Cardiac fibroblast (primary cell): ENCODE results near the gene WWTR1.

Experiments used
- DNase-seq, 2 donors: peaks; one replicate each; pipeline versions ENCODE4 v3.0.0 to v3.0.0-alpha.2; 2010; ENCODE audit warnings: low read depth in 2 of 2
- H3K4me3 ChIP-seq, 2 donors: replicated peaks in 1 of 2; 1 replicate in 1 of 2; 2 replicates in 1 of 2; pipeline ENCODE4 v1.5.1; 2011; ENCODE audit warnings: low read depth in 2 of 2, low read length in 2 of 2, mild to moderate bottlenecking in 2 of 2, moderate library complexity in 1 of 2
- TF ChIP-seq, protein P1 (sequence below): IDR thresholded peaks from one replicate; pipeline ENCODE4 v1.5.1; 2011; ENCODE audit warnings: low read depth, mild to moderate bottlenecking, low read length, inconsistent platforms

Gene WWTR1

DNA sequence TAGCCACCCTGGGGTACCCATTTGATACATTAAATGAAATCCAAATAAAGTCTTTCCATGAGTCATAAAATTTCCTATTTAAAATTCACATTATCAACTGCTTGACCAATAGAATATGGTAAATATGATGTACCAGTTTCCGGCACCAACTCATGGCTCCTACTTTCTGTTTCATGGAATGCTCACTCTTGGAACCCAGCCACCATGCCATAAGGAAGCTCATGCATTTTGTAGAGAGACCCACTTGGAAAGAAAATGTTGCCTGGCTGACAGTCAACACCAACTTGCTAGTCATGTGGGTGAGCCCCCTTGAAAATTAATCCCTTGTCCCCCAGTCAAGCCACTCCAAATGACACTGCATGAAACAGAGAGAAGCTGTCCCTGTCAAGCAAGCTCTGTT is 57.2 kb downstream of the WWTR1 start:
- TF ChIP-seq, protein P1, sequence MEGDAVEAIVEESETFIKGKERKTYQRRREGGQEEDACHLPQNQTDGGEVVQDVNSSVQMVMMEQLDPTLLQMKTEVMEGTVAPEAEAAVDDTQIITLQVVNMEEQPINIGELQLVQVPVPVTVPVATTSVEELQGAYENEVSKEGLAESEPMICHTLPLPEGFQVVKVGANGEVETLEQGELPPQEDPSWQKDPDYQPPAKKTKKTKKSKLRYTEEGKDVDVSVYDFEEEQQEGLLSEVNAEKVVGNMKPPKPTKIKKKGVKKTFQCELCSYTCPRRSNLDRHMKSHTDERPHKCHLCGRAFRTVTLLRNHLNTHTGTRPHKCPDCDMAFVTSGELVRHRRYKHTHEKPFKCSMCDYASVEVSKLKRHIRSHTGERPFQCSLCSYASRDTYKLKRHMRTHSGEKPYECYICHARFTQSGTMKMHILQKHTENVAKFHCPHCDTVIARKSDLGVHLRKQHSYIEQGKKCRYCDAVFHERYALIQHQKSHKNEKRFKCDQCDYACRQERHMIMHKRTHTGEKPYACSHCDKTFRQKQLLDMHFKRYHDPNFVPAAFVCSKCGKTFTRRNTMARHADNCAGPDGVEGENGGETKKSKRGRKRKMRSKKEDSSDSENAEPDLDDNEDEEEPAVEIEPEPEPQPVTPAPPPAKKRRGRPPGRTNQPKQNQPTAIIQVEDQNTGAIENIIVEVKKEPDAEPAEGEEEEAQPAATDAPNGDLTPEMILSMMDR, result no peak
- no peak overlapping the region for H3K4me3 ChIP-seq
- DNase-seq, result no peak

DNA sequence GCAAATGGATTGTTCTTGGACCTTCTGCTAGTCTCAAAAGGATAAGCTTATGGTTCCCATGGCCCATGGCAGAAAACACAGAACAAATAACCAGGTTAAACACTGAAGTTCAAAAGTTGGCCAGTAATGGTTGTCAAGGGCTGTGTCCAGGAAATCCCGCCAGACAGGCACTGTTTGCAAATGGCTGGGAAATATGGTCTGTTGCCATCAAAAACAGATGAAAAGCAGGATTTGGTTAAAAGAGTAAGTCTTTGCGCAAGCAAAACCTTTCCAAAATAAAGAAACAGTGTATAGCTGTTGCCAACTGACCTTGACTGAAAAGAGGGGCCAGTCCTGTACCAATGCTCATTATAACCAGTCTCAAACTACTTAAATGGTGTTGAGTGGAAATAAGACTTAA is 58.6 kb downstream of the WWTR1 start:
- peak; percentile 62 to 77 for DNase-seq
- no peak overlapping the region for H3K4me3 ChIP-seq
- TF ChIP-seq, protein P1, result no peak

DNA sequence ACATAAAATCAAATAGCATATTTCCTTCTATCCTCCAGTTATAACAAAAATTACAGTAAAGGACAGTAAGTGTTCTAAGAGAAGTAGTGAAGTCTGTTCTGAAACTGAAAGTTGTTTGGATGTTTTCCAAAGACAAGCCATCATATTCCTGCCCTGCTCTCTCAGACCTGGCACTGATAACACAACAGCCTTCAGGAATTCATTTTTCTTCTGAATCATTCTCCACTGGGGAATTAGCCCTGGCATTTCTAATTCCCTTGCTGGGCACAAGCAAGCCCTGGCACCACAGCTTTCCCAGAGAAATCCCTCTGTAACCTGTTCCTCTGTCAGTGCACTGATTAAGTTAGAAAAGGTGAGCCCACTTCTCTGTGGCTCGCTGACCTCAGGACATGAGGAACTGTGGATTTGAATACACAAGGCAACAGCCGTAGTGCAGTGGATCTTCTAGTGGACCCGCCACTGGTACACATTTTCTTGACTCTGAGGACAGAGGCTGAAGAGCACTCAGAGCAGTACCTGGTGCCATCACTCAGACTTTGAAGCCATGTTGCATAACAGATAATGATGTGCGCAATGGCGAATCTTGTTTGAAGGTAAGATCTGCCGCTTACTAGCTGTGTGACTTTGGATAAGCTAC is 61.6 kb downstream of the WWTR1 start:
- TF ChIP-seq, protein P1, result no peak
- peak in 1 of 2 donors; percentile 68 for DNase-seq
- no peak overlapping the region for H3K4me3 ChIP-seq

DNA sequence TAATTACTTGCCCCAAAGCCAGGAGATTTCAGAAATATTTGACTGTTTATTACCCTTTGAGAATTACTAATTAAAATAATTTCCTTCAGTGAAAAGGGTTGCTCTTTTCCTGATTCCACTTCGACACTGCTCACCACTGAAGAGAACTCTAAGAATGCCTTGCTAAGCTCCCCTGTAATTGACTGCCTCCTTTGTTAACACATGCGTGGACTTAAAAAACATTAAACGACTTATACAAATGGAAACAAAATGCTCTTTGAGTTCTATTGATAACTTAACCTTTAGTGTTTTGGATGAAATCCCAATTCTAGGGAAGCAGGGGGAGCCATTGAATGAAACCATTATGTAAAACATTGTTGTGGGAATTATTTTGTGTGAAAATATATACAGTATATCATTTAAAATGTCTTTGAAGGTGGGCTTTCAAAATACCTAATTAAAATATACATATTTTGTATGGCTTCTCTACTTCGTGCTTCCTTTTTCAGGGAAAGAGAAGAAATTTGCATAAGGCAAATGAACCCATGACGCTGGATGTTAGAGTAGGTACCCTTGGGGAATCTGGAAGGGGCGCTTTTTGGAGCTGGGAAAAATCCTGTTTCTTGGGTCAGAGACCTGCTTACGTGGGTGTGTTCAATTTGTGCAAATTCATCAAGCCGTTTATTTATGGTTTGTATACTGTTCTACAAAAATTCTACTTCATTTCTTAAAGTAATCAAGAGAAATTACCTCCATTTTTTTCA is 64.2 kb downstream of the WWTR1 start:
- H3K4me3 ChIP-seq, result no peak overlapping the region
- TF ChIP-seq, protein P1, result no peak
- DNase-seq, result no peak

DNA sequence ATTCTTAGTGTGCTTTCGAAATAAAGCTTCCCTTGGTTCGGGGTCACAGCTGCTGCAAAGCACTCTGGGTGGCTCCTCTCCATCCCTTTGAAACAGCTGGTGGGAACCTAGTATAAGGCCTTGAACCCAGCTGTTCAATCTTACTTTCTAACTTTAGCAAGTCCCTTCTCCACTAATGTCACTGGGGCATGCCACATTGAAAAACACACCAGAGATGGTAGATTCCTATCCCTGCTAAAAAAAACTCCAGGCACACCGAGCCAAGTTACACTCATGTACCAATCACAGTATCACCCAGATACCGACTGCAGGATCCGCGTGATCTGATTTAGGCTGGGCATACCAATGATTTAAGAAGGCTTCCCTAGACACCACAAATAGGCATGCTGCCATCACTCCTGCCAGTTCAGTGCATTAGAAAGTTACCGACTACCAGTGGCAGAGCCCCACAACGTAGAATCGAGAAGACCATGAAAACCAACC is 65.0 kb downstream of the WWTR1 start:
- no peak overlapping the region for H3K4me3 ChIP-seq
- no peak for DNase-seq
- TF ChIP-seq, protein P1, result no peak

DNA sequence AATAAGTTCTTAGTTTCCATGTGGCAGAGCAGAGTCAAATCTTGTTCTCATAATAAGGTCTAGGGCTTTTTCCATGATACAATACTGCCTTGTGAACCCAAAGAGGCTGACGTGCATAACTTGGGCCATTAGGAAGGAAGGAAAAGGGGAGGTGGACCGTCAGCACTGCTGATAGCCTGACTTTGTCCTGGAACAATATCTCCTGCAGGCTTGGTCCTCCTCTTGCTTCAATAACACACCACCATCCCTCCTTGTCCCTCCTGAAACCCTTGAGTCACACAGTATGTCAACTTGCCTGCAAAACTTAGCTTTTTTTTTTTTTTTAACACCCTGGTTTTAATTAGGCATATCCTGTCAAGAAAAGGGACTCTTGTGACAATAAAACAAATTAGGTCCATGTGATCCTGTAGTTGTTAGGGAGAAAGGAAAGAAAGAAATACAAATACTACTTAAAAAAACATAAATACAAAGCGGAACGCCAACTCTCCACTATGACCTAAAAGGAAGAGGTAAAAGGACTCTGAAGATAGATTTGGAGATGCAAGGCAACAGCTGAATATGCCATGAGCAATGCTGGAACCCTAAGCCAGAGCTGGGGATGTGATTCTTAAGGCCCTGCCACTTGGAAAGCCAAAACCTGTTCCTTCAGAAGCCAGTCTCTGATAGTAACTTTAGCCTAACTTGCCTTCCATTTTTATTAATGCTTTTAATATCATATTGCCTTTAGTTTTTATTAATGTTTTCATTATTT is 67.0 kb downstream of the WWTR1 start:
- H3K4me3 ChIP-seq, result no peak overlapping the region
- TF ChIP-seq, protein P1, result no peak
- no peak for DNase-seq
